ENCODE results near the gene DDX39B.
"Not testable (repeated sequence)": the region's sequence is repeated elsewhere in the genome, so short reads cannot be mapped to it uniquely, and the experiment has no call there.

Gene DDX39B

DNA sequence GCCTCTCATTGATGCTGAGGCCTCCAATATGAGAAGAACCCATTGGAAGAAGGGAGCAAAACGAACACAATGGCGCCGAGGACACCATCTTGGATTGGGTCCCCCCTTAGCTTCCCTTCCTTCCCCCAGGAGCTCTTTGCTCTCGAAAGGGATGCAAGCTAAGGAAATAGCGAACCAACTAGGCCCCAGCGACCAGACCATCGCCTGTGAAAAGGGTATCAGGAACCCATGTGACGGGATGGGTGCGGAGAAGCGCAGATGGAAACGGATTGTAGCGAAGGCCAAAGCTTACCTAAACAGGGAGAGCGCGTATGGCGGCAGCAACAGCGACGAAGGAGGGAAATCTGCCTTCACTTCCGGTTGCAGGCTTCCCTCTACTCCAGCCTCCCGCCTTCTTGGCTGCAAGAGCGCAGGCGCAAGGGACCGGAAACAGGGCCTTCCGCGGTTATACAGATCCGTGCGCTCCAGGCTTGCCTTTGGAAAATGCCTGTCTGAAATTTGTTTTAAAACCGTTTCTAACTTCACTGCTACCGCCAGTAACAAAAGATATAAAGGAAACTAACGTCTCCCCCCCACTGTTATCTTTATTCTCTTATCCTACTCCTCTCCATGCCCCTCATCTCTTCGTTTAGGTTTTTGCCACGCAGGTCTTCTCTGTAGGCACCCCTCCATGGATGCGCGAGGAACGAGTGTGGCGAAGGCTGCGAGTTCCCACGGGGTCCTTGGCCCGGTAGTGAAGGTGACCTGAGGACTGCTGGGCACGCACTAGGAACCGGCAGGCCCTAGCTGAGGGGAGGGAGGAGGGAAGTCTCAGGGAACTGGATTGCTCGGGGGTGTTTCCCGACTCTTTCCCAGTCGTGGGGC, at the start of gene DDX39B:
Gene DDX39B, minus strand, starts transcription at position 346 of the 864 bp plus-strand sequence. CDS start 1,471 bp downstream, outside the sequence.
- TF ChIP-seq CTCF (IDR thresholded peaks at IDR 0.05; ENCODE audit: insufficient read depth, low read depth, low read length, missing control alignments) = no peak
- peak within 1 kb of the TSS; percentile 84 for H3K4me3 ChIP-seq (ENCODE audit: low read depth, low read length)
- DNase-seq (ENCODE audit: low read depth) = peak; percentile 98

- H3K4me3 ChIP-seq (ENCODE audit: low read depth, low read length); DNase-seq (ENCODE audit: low read depth): not testable (repeated sequence)
These were observed 48.9 kb upstream of the DDX39B start for GRCh38 chr6:31590691-31591090.

GRCh38 chr6:31588871-31589650, 47.3 kb upstream of the DDX39B start:
- no peak overlapping the region for H3K4me3 ChIP-seq (ENCODE audit: low read depth, low read length)
- no peak for TF ChIP-seq CTCF (IDR thresholded peaks at IDR 0.05; ENCODE audit: insufficient read depth, low read depth, low read length, missing control alignments)
- no peak for DNase-seq (ENCODE audit: low read depth)

DNA sequence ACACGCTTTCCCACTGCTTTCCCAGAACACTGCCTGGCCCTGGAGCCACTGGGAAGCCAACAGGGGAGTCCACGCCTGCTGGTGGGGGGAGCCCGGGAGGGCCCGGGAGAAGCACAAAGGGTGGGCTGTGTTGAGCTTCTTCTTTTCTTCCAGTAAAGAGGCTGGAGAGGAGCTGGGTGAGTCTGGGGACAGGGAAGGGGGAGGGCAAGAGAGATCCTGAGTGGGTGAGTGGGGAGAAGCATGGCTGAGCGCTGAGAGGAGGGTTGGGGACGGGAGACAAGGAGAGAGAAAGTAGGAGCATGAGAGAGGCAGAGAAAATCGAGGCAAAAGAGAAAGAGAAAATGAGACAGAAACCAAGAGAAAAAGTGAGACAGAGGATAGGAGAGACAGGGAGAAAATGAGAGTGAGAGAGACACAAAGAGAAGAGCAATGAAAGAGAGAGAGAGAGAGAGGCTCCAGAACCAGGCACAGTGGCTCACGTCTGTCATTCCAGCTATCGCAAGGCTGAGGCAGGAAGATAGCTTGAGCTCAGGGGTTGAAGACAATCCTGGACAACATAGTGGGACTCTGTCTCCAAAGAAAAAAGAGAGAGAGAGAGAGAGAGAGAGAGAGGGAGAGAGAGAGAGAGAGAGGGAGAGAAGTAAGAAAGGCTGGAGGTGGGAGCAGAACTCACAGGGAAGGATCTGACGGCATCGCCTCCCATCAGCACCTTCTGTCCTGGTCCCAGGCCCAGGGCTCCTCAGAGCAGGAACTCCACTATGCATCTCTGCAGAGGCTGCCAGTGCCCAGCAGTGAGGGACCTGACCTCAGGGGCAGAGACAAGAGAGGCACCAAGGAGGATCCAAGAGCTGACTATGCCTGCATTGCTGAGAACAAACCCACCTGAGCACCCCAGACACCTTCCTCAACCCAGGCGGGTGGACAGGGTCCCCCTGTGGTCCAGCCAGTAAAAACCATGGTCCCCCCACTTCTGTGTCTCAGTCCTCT, 46.3 kb upstream of the DDX39B start:
- TF ChIP-seq CTCF (IDR thresholded peaks at IDR 0.05; ENCODE audit: insufficient read depth, low read depth, low read length, missing control alignments) = no peak
- H3K4me3 ChIP-seq (ENCODE audit: low read depth, low read length) = peak overlapping the region; percentile 52
- DNase-seq (ENCODE audit: low read depth) = peak; percentile 49

DNA sequence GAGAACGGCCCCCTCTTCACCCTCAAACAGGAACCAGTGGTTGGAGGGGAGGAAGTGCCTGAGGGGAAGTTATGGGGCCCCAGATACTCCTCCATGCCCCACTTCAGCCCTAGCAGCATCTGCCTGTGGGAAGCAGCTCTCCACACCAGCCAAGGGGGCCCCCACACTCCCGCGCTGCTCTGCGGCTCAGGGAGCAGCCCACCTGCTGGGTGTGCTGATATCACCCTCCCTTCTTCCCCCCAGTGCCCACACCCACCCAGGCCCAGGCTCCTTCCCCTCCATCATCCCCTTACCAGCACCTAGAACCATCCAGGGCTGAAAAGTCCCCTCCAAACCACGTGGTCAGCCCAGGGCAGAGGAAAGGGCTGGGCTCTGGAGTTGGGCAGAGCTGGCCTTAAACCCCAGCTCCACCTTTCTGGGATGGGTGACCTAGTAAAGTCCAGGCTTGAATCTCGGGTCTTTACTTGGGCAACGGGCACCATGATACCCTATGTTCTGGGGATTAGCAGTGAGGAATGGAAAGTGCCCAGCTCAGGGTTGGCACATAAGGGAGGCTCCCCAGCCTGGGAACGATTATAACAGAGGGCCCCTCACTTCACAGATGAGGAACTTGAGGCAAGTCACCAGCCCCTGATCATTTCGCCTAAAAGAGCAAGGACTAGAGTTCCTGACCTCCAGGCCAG, 44.9 kb upstream of the DDX39B start:
- H3K4me3 ChIP-seq (ENCODE audit: low read depth, low read length) = peak overlapping the region; percentile 52
- no peak for TF ChIP-seq CTCF (IDR thresholded peaks at IDR 0.05; ENCODE audit: insufficient read depth, low read depth, low read length, missing control alignments)
- DNase-seq (ENCODE audit: low read depth) = peak; percentile 45

DNA sequence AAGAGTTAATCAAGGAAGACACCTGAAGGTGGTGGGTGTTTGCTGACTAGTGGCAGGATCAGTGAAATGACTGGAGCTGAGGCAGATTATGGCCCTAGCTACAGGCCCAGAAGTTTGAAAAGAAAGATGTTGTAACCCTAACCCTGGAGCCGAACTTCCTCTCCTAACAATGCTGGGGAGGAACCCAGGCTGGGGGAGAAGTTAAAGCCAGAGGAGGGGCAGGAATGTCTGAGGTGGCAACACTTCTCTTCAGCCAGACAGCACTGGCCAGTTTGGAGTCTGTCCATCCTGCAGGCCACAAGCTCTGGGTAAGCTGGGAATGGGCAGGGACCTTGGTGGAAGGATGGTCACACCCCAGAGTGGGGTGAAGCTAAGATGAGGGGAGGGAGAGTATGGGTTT, 44.2 kb upstream of the DDX39B start, which contains the start of gene LST1:
Gene LST1, plus strand, starts transcription at position 270 of the 400 bp plus-strand sequence. CDS start 1,023 bp downstream, outside the sequence.
- TF ChIP-seq CTCF (IDR thresholded peaks at IDR 0.05; ENCODE audit: insufficient read depth, low read depth, low read length, missing control alignments) = no peak
- no peak for DNase-seq (ENCODE audit: low read depth)
- peak within 1 kb of the TSS; percentile 52 for H3K4me3 ChIP-seq (ENCODE audit: low read depth, low read length)
